GM18907 (cell line): Measurements from ENCODE around the gene BCAR3.

ENCODE experiments used
- ATAC-seq: cut with Tn5 transposase; IDR thresholded peaks from one replicate; pipeline ENCODE4 v1.9.1; 2021; ENCODE audit warnings: mild to moderate bottlenecking, moderate library complexity; ENCODE audit not compliant: unreplicated experiment

Gene BCAR3

DNA sequence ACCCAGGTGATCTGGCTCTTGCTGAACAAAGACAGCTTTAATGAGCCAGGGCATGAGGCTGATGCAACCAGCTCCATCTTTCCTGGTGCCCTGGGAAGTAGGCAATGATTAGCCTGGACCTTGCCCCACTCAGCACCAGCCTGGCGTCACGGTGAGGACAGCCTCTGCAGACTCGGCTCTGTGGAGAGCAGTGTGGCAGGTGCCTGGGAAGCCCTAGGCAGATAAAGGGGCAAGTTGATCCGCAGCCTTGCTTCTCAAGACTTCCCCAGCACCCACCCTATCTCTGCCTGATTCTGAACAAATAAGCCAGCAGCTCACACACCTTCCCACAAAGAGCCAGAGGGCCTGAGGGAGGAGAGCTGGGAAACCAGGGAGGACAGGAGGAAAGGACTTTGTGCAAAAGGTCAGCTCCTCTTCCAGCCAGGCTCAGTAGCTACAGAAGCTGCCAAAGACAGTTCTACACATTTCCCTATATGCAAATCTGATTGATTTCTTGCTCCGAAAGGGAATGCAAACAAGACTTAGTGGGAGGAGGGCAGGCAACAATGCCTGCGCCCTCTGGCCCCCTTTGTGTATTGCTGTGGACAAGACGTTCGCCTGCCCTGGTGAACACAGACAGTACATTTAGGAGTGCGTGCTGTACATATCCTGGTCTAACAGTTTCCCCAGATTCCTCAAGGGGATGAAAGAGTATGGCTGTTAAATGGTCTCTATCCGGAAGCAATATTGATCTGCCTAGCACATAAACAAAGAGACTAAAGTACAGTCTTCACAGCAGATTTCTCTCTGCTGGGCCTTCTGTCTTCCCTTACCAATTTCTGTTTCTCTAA is 63.8 kb downstream of the BCAR3 start:
- ATAC-seq, result no peak

DNA sequence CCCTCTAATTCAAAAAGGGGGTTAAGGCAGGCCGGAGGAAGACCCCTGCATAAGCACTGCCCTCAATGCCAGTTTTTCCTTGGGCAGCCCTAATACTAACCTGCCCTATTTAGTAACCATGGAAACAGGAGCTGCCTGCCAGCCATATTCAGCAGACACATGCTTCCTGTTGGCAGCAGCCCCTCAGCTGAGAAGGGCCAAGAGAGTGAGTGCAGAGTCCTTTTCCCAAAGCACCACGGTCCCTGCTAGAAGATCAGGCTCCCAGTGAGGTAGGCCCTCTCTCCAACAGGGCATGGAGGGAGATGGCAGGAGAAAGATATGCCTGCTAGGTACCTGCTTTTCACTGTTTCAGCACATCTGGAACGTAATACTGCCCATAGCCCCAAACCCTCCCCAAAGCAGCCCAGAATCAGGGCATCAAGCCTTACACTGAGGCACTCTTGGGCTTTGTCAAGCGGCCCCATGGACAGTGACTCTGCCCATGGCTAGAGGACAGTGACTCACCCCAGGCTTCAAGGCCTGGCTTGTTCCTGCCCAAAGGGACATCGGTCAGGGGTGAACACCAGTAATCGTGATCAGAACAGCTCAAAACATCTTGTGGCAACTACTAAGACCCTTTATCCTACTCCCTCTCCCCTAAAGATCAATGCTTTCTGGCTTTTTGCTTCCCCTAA is 64.5 kb downstream of the BCAR3 start:
- no peak for ATAC-seq

DNA sequence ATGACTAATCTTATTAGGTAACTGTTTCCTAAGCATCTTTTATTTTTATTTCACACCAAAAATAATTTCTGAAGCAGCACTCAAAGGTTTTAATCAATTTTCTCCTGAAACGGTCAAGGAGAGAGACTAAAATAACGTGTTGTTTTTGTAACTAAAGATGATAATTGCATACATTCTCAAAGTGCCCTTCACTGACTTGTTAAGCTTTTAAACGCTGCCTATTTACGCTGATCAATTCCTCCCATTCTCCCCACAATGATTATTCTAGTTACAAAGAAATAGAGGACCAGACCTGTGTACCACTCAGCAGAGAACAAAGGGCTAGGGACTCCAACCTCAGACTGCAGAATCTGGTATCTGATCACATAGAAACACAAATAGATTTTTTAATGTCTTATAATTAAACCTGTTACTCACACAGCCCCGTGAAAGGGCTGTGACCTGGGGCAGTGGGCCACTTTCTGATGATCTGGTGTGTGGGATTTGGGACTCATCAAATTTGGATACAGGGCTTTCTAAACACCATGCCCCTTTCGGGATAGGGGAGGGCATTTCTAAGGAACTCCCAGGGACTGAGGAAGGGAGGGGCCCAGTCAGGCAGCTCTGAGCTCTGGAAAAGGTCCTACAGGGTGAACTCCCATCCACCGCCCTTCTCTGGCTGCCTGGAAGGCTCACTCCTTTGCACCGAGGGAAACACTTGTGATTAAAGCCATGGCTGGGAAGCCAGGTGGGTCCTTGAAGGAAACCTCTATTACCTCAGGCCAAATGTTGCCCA is 65.2 kb downstream of the BCAR3 start:
- no peak for ATAC-seq

DNA sequence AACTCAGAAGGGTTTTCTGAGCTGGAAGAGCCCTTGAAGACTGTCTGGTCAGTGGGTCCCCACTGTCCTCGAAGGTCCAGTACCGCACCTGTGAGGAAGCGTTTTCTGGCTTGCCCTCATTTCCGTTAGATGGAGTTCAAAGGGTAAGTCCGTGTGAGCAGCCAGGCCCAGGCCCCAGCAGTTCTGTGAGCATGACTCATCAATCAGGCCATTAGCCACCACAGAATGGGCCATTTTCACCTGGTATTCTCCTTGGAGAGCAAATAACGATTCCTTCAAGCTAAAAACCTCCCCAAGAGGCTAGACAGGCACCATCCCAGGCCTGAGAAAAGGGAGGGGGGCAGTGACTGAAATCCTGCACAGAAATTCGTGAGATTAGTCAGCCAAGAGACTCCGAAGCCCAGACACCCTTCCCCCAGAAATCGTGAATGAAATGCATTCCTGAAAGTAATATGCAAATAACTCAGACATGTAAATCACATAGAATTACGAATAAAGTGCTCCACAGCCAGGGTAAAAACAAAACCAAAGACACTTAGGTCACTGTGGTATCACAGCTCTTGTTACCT is 66.0 kb downstream of the BCAR3 start:
- peak; percentile 79 for ATAC-seq

- peak; percentile 37 for ATAC-seq
These were observed 66.6 kb downstream of the BCAR3 start for GRCh38 chr1:93614986-93615581.

GRCh38 chr1:93614541-93614940 is 67.1 kb downstream of the BCAR3 start:
- no peak for ATAC-seq

- ATAC-seq, result no peak
These were observed 67.7 kb downstream of the BCAR3 start for GRCh38 chr1:93613898-93614297.

DNA sequence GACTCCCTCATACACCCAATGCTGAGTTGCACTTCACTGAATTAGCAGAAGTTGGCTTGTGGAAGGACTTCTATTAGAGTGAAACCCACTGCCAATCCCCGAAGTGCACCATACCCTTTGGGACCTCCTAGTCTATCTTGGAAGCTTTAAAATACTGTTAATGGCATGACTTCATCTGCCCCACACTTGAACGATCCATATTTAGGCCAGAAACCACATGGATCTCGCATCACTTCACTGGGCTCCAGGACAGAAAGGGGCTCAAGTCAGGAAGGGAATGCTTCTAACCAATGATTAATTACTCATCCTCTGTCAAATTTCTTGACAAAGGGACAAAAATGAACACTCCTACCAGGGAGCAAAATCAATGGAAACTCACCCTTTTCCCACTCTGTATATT is 69.1 kb downstream of the BCAR3 start:
- no peak for ATAC-seq

GRCh38 chr1:93611668-93612067 is 70.0 kb downstream of the BCAR3 start:
- no peak for ATAC-seq

- no peak for ATAC-seq
These were observed 72.1 kb downstream of the BCAR3 start for GRCh38 chr1:93609536-93609935.

DNA sequence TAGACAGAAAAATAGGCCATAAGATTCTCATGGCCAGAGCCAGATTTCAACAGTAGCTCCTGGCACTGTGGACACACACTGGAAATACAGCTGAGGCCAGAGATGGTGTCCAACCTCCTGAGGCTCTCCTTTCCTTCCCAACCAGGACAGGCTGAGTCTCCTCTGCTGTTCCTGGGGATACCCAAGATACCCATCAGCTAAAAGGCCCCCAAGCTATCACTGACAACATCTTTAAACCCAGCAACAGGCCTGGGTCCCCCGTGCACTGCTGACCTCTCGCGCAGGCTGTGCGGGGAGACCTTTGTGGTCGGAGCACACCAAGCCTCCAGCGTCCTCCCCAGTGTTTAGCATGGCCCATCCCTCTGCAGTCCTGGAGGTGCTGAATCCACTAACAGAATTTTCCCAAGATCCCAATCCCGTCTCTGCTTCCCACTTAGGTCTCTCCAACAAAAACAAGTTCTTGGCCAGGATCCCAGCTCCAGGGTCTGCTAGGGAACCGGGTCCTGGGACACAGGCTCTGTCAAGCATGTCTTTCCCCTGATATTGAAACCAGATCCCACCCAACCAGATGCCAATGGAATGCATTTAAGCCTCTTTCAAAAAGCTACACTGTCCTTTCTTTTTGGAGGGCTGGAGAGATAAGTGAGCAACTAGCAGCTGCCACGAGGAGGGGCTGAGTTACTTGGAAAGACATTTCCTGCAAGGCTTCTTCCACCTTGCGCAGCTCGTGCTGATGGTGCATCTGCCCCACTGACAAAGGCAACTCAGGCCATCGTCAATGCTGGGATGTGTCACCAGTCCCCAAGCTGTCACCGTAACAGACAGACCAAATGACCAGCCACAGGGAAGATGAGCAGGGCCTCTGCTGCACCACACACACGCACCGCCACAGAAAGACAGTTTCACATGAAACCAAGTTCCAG is 73.2 kb downstream of the BCAR3 start:
- ATAC-seq, result peak; percentile 22

DNA sequence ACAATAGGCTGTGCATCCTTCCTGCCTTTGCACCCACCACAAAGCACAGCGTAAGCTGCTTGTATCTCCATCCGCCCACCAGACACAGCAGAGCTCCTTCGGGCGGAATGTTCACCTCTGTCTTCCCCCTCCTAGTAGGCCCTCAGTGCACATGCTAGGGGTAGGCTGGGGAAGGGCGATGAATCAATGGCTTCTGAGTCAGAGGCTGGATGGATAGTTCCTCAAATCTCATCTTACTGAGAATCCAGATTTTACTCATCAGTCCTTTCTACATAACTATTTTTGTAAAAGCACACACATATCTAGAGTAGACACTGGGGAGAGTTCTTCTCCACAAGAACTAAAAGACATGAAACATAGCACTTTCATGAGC is 73.8 kb downstream of the BCAR3 start:
- peak; percentile 97 for ATAC-seq

GRCh38 chr1:93605812-93606512 is 75.7 kb downstream of the BCAR3 start:
- no peak for ATAC-seq

DNA sequence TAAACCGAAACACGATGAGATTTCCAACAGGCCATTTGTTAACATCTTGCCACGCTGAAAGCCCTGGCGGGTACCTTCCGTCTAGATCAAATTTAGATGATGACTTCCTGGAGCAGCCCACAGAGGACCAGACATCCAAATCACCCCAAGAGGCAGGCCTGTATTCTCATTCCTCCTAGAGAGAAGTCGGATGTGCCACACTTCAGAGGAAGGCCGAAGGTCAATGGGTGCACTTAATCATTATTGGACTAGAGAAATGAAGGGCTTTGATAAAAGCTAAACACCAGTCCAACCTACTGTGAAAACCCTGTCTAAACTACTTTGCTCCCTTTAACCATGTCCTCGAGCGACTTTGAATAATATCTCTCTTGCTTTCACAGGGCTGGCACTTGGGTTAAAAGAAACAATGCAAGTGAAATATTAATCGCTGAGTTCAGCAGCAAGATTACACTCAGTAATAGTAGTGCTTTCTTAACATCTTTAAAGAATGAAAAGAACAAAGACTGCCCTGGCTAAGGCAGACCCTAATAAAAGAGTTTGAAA is 76.5 kb downstream of the BCAR3 start:
- no peak for ATAC-seq

- no peak for ATAC-seq
These were observed 77.2 kb downstream of the BCAR3 start for GRCh38 chr1:93604411-93604810.

GRCh38 chr1:93603601-93604000 is 78.0 kb downstream of the BCAR3 start:
- no peak for ATAC-seq

DNA sequence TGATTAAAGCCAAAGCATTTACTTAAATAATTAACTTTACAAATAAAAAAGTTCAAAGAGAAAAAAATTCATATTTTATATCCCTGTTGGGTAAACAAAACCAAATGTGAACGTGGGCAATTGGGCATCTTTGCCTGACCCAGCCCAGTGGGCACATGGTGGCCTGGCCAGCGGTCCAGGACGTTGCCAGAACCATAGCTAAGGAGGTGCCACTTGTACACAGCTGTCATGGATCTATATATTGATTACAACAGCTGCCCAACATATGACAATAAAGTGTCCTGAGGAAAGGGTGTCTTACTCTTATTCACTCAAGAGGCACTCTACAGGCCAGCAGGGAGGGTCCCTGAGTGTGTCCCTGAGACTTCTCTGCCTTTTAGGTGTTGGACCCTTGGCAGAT is 78.5 kb downstream of the BCAR3 start:
- no peak for ATAC-seq

DNA sequence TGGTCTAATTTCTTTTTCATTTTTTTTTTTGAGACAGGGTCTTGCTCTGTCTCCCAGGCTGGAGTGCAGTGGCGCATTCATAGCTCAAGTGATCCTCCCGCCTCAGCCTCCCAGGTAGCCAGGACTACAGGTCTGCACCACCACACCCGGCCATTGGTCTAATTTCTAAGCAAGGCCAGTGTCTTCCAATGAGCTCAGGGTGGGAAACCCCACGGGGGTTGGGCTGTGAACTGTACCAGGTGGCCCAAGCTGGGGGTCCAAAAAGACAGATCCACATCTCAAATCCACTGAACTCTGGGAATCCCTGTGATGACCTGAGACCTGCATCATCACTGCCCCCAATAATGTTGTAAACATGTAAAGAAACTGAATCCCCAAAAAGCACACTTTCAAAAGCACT is 79.5 kb downstream of the BCAR3 start:
- no peak for ATAC-seq

- no peak for ATAC-seq
These were observed 80.0 kb downstream of the BCAR3 start for GRCh38 chr1:93601686-93602085.
